HuH-7.5 (cell line): ENCODE measurements around the gene C6orf118.

ENCODE experiments used
- DNase-seq: peaks from one replicate; pipeline ENCODE4 v3.0.0; 2011; ENCODE audit warnings: low spot score

The C6orf118 gene

DNA sequence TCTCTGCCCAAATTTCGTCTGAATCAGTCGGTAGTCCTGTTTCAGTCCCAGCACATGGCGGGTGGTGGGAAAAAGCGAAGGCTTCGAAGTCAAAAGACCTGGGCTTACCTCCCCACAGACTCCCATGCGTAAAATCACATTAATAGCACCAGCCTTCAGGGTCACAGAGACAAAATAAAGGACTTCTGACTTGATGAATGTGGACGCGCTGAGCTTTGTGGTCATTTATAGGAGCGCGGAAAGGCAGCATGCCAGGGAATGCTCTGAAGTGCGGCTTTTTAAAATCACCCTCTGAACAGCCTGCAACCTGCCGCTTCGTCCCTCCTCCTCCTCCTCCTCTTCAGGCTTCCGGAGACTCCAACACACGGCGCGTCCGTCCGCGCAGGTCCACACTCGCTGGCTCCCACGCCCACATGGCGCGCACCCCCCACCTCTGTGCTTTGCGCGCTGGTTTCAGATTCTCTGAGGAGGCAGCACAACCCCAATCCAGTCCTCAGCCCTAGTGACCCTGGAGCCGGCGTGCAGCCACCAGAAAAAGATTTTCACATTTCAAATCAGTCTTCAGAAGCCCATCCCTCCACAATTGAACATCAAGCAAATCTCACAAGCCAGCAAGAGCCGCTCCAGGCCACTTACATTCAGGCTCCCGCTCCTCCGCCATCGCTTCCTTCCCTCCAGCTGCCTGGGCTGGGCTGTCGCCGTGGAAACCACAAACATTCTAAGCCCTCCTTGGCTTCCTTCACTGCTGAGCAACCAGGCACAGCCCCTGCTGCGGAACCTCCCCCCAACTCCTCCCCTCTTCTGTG, at the start of gene C6orf118:
Gene C6orf118, minus strand, starts transcription at position 680 of the 806 bp plus-strand sequence. Its CDS starts 19 bp downstream, at position 661.
- no peak for DNase-seq

DNA sequence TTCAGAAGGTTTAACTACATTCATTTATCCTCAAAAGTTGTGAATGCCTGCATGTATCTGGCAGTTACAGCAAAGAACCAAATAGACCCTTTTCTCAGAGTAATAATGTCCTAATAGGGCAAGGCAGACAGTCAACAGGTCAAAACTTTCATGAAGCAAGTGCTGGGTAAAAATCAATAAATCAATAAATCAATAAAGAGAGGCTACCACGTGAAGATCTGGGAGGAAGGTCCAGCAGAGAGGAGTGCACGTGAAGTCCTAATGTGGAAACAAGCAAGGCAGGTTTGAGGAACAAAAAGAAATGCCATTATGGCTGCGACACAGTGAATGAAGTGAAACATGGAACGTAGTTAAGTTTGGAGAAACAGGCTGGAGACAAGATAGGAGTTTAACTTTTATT, 36.3 kb upstream of the C6orf118 start:
- DNase-seq, result no peak

DNA sequence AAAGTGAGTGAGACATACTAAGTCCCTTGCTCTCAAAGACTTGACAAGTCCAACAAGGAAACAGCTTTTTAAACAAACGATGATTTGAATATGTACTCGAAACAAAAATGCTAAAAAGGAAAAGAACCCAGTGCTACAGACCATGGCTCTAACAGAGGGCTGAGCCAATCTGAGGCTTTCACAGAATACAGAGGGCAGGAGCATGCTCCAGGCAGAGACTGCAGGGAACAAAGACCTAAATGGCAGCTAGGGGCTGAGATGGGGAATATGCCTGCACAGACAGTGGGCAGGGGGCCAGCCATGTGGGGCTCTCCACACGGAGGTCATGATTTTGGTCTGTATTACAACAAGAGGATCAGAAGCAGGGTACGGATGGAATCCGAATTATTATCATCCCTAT, 31.1 kb upstream of the C6orf118 start:
- DNase-seq, result no peak

DNA sequence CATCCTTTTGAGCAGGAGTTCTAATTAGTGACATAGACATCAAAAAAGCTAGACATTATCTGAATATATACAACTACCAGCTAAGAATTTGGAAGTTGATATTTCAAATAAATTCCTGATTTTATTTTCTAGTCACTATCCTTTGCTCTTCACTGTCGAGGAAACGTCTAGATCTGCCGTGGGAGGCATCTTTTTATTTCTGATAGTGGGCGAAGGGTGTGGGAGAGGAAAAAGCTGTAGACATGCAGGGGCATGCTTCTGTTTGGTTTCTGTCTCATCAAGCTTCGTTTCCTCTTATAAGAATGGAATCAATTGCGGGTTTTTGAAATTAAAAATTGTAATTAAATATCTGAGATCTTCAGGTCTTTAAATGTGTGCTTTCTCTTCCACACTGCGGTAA, 16.2 kb upstream of the C6orf118 start:
- DNase-seq, result no peak

DNA sequence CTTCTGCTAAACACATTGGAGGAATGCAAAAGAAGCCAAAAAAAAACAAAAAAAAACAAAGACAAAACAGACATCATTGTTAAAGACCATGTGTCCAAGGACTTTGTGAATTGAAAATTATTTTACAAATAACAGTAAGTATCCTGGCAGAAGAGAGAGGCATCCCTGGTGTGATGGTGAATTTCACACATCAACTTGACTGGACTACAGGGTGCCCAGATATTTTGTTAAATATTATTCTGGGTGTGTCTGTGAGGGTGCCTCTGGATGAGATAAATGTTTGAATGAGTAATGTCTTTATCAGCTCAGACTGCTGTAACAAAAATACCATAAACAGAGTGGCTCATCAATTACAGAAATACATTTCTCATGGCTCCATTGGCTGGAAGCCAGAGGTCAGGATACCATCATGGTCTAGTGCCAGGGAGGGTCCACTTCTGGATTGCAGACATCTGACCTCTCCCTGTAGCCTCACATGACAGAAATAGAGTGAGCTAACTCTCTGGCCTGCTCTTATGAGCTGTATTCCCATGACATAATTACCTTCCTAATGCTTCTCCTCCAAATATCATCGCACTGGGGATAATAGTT, 12.2 kb upstream of the C6orf118 start:
- no peak for DNase-seq

DNA sequence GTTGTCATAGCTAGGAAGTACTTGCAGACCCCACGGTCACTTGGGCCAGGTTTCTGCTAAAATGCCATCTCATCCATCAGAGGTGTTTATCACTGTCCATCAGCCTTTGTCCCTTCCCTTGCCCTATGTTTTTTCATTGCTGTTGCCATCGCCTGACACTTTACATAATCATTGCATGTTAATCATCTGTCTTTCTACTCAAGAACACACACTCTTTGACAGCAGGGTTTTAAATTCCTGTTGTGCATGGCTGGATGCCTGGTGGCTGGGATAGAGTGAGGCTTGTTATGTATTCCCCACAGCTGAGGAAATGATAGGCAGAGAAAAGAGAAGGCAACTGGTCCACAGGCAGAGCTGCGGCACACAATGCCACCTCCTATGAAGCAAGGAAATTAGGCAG, 11.7 kb upstream of the C6orf118 start:
- no peak for DNase-seq

DNA sequence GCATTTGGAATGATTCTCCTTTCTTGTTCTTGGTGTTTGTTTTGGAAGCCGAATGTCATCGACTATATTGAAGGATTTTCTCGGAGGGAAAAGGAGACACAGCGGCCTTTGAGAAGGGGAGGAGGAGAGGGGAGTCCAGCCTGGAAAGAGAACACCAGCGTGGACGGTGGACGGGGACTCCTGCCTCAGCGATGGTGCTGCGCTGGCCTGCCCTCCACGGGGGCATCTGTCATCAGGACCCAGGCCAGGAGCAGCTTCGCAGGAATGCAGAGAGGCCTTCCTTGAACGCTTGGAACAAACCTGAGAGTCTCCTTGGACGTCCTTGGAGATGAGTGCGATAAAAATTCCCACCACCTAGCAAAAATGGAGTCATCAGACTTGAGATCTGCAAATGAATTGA, 8.3 kb upstream of the C6orf118 start:
- no peak for DNase-seq

DNA sequence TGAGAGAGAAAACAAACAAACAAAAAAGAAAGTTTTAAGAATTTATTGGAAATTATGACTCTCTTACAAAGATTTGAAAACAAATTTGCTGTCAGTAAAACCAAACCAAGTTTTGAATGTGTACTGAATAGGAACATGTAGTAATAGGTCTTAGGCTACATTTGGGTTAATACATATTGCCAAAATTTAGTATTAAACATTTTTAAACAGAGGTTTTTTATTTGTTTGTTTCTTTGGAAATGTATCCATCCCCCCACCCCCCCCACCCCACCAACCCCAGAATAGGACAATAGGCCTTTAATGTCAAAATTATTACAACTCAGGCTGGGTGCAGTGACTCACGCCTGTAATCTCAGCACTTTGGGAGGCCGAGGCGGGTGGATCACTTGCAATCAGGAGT, 2.5 kb downstream of the C6orf118 start:
- no peak for DNase-seq

DNA sequence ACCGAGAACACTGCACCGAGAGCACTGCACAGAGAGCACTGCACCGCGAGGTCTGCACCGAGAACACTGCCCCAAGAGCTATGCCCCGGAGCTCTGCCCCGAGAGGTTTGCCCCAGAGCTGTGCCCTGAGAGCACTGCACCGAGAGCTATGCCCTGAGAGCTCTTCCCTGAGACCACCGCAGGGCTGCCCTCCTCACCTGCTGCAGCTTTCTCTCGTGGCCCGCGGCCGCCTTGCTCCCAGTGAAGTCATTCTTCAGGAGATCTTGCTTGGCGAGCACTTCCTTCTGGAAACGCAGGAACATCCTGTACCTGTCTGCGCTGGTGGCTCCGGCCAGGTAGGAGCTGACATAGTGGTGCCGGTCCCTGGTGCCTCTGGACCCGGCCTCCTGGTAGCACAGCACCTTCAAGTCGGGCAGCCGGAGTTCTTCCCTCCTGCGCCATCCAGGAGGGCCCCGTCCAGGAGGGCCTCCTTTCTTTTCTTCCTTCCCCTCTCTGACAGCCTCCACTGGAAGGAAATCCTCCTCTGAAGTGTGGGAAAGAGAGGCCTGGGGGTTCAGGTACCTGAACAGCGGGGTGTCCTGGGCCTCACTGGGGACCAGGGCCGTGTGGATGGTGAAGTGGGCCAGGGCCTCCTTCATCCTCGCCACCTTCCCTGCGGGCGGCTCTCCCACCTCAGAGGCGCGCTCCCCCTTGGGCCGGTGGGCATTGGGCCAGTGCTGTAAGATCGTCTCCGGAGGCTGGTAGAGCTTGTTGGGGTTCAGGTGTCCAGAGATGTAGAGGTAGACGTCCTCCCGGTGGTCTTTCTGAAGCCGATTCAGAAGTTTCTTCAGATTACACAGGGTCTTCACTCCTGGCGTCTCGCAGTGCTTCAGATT, 7.8 kb downstream of the C6orf118 start:
- no peak for DNase-seq

DNA sequence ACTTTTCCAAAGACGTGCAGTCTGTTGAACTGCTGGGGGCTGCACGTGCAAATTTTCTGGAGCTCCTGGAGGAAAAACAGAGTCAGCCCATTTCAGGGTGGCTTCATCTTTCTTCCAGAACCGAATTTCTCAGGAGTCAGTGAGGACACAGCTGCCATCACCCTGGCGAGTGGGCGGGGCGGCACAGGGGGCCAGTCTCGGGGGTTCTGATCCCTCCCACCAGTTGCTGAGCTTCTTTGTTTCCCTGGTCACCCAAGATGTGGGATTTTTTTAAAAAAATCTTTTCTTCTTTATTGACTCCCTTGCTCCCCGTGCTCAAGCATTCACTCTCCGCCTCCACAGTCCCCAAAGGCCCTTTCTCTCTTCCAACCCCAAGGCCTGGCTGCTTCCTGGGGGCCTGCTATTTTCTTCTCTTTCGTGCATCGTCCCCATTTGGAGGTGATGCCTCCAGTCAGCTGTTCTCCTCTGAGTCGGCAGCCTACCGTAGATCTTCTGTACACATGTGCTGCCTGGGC, 8.9 kb downstream of the C6orf118 start:
- no peak for DNase-seq

DNA sequence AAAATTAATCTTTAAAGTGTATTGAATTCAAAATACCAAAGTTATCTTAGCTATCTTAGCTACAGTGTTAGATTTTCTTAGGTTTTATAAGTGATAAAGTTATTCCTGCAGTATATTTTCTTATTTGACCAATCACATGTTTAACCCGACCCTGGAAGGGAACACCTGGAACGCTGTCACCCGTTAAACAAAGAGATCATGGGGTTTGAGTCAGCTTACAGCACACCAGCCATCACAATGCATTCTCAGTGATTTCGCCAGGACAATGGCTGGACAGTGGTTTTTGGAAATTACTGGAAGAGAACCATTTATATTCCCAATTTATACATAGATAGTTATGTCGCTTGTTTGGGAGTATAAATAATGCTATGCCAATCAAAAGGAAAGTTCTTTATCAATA, 10.5 kb downstream of the C6orf118 start:
- DNase-seq, result no peak

DNA sequence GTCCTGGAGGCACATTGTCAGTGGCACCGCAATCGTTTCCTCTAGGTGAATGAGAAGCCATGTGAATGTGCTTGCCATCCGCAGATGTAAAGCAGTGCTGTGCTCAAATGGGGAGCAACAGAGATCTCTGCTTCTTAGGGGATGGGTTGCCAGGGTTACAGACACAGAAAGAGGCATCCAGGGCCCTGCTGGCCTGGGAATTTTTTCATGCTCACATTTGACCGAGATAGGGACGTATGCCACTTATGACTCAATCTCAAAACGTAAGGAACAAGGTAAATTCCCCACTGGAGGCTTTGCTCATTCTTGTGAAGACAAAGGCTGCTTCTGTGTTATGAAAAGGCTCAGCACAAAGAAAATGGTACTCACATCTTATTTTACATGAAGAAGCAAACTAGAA, 11.0 kb downstream of the C6orf118 start:
- no peak for DNase-seq

DNA sequence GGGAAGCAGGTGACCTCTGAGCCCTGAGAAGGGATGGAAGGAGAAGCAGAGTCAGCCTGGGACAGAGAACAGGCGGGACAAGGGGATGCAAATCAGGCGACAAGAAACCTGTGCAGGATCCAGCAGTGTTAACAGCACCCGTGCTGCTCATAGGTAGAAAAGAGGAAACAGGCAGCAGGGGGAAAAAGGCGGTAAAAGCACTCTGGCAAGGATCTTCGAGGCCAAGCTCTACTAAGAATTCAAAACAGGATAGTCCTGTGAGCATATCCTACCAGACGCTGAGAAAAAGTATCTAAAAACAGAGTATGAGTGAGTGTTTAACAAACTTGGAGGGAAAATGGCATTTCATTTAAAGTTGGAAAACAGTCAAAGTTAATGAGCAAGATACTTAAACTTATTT, 16.7 kb downstream of the C6orf118 start:
- DNase-seq, result no peak

DNA sequence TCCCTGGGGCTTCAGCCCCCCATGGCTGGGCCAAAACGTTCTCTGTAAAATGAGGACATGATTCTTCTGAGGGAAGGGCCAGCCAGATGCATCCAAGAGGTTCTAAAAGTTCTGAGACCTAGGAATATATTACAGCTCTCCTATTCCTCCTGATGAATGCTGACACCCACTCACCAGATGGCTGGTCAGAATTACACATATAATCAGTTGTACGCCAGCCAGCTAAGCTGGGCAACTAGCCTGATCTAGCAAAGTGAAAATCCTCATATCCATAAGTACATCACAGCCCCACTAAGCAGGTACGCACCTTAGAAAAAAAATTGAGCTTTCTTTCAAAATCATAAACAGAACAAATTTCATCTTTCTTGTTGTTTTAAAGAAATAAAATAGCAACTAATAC, 34.8 kb downstream of the C6orf118 start:
- no peak for DNase-seq

DNA sequence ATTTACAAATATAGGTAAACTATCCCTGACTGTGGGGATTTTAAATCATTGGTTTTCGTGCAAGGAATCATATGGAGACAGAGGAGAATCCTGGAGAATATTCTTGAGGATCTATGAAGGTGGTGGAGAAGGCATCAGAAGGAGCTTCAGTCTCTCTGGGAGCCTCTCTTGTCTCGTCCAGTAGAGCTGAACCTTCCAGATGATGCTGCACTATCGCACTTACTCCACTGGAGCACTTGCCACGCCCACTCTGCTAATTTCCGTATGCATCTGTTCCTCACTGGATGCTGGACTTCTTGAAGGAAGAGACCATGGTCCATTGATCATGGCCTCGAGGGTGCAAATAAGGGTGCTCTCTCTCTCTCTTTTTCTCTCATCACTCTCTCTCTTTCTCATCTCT, 36.8 kb downstream of the C6orf118 start:
- DNase-seq, result no peak

DNA sequence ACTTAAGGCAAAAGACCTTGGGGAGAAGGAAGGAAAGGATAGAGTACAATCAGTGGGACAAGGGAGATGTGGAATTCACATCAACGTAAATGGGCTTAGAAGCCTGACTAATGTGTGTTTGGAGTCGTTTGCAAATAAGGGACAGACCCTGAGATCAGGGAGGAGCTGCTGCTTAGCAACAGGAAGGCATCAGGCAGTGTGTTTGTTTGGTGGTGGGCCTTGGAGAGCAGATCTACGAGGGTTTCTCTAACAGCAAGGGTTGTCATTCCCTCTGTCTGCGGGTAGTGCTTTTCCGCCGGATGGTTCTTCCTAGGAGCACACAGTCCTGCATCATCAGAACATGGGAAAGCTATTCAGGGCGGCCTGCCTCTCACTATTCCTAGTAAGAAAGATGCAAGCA, 40.4 kb downstream of the C6orf118 start:
- no peak for DNase-seq

DNA sequence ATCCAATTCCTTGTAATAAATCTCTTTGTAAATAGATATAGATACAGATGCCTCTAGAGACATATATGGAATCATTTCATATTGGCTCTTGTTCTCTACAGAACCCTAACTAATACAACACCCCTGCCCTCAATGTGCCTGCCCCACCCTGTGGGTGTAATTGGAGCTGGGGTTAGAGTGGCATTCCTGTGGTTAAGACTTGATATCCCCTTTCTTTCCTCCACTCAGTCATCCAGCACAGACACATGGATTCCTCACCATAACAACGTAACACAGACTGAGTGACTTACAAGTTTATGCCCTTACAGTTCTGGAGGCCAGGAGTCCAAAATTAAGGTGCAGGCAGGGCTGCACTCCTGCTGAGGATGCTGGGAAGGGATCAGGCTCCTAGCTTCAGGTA, 42.8 kb downstream of the C6orf118 start:
- DNase-seq, result no peak

DNA sequence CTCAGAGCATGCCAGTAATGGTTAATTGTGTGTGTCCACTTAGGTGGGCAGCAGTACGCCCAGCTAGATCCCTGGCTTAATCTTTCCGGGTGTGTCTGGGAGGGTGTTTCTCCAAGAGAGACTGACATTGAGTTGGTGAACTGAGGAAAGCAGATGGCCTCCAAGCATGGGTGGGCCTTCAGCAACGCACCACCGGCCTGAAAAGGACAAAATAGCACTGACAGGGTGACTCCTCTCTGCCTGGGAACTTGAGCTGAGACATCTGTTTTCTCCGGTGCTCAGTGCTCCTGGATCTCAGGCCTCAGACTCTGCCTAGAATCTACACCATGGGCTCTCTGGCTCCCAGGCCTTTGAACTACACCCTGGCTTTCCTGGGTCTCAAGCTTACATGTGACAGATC, 43.2 kb downstream of the C6orf118 start:
- DNase-seq, result no peak

DNA sequence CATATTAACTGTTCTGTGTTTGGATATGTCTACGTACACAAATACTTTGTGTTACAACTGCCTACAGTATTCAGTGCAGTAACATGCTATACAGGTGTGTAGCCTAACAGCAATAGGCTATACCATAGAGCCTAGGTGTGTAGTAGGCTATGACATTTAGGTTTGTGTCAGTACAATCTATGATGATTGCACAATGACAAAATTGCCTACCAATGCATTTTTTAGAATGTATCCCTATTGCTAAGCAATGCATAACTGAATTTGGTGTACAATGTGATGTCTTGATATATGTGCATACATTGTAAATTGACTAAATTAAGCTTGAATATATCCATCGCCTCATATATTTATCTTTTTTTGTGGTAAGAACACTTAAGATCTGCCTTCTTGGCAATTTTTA, 48.9 kb downstream of the C6orf118 start:
- DNase-seq, result no peak

DNA sequence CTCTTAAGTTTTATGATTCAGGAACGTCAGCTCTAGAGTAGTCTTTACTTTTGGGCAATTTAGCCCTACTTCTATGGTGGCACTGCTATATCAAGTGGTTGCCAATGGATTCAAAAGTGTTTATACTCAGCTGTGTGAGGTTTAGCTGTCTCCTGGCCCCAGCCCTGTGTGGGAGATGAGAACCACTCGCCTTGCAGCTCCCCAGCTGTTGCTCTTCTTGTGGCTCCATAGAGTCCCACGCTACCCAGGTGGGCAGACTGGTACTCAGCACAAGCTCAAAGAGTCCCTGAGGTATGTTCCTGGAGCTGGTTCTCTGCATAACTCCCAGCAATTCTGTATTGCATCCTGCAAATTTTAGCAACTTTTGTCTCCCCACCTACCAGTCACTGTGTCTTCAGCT, 59.6 kb downstream of the C6orf118 start:
- DNase-seq, result no peak

DNA sequence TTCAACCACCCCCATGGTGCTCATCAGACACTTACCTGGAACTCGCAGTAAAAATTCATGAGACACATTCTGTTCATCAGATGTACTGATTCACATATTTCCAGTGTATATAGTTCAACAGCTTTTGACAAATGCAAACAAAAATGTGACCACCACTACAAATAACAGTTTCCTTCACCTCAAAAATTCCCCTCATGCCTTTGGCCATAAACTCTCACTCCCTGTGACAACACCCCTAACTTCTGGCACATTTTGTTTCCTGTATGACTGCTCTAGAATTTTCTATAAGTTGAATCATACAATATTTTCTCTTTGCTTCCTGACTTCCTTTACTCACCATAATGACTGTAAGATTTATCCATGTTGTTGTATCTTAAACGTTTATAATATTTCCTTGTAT, 63.7 kb downstream of the C6orf118 start:
- DNase-seq, result no peak

DNA sequence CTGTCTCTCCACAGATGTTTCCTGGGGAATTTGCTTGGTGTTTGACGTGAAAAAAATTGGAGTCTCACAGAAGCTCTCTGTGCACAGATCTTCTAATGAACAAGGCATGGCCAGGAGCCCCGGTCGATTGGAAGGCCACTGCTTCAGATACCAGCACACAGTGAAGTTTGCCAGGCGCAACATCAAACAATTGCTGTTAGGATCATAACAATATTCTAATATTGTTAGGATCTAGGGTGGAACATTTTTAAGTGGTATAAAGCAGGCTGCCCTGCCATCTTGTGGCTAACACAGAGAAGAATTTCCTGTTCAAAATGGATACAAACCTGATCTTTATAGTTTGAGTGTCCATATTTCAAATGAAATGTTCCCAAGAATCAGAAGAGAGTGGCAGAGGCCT, 64.1 kb downstream of the C6orf118 start:
- DNase-seq, result no peak
